GM13977 (cell line): ENCODE data around the gene HSD11B2.

Experiments used
- DNase-seq: peaks from one replicate; pipeline ENCODE4 v3.0.0; 2012; ENCODE audit warnings: low spot score
- CTCF ChIP-seq: IDR thresholded peaks from 2 replicates; pipeline ENCODE4 v1.5.1; 2012; ENCODE audit warnings: mild to moderate bottlenecking, control low read depth; ENCODE audit not compliant: insufficient read depth; ENCODE audit errors: extremely low read depth, missing control alignments
- in situ Hi-C: fragments of 300-500 bp; cut with MboI; formaldehyde crosslinking; loops from one replicate; pipeline ENCODE4 v1.12.0; 2022; ENCODE audit warnings: low sequenced_read_pairs, low pct_unique_long_range_greater_than_20kb, mixed read lengths, inconsistent platforms; ENCODE audit not compliant: unreplicated experiment

Gene HSD11B2

DNA sequence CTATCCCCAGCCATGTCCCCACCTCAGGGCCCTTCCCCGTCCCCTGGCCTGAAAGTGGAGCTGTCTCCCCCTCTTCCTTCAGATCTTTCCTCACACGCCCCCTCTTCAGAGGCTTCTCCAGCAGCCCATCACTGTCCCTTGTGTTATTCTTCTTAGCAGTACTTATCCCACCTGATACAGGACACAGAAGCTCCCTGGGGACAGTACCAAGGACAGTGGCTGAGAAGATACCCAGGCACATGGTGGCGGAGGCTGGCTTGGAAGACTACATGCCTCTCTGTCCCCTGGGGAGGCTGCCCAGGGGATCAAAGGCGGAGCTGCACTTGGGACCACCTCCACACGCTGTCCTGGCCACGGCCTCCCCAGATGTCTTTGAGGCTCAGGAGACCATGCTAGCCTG lies 23.9 kb downstream of the HSD11B2 start:
- DNase-seq: no peak
- in situ Hi-C loops: no loop called here
- no peak for TF ChIP-seq CTCF

- in situ Hi-C loops: no loop called here
- no peak for DNase-seq
- TF ChIP-seq CTCF: peak; percentile 7
Measured at GRCh38 chr16:67456391-67457081, 25.6 kb downstream of the HSD11B2 start.

DNA sequence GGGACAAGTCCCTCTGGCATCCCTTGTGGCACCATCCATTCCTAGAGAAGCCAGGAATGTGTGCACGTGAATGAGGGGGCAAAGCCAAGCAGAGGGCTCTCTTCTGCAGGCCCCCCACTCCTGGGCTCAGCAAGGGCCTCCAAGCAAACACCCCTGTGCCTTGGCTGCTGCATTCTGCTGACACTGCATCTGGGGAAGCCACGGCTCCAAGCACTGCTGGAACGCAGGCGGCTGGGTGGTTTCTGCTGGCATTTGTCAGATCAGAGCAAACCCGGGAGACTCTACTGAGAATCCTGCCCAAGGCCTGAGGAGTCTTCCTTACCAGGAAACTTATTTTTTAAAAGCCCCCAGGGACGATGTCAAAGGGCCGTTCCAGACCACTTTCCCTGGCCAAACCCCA lies 26.7 kb downstream of the HSD11B2 start:
- no peak for DNase-seq
- in situ Hi-C loops: no loop called here
- TF ChIP-seq CTCF: no peak

GRCh38 chr16:67458121-67458641 lies 27.3 kb downstream of the HSD11B2 start:
- no peak for DNase-seq
- in situ Hi-C loops: no loop called here
- TF ChIP-seq CTCF: no peak

DNA sequence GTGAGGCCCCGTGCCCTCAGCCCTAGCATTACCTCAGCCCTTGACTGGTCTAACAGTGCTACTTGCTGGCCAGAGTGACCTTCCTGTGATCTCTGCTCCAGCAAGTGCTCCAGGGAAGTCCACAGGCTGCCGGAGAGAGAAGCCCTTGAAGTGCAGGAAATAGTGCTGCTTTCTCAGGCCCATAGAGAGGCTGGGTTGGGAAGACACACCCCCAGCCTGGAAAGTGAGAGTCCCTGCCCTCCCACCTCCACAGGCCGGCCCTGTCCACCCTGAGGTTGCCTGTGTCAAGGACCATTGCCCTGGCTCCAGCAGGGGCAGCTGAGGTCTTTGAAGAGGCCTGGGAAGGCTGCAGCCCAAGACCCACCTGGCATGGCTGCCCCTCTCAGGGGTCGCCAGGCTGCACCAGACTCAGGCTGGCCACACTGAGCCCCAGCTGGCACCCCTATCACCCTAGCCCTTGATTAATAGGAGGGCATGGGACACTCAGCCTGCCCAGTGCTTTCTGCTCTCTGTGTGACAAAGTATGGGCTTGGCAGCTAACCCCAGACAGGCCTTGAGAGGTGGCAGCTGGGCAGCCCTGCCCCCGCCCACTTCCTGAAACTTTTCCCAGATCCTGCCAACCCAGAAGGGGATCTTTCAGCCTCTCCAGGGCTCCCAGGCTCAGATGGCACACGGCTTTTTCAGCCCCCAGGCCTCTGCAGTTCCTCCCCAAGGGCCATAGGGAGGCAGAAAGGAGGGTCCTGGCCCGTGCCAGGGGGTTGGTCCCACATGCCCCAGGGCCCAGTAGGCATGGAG lies 28.3 kb downstream of the HSD11B2 start:
- DNase-seq: no peak
- no peak for TF ChIP-seq CTCF
- in situ Hi-C loops: no loop called here

DNA sequence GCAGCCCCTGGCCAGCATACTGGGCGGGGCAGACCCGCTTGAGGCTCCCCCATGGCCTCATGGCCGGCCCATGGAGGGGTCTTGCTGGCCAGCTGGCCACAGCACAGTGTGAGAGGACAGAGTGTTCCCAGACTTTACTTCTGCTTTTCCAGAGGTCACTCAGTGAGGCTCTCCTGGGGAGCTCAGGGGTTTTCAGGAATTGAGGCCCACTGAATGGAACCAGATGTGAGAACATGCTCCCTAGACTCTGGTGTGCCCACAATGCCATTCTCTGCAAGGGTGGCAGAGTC lies 28.9 kb downstream of the HSD11B2 start:
- in situ Hi-C loops: no loop called here
- no peak for DNase-seq
- no peak for TF ChIP-seq CTCF
